Karpas-422 (cell line): Measurements from ENCODE around the gene KCNN1. TPM values are rescaled to one million over a fixed set of nuclear protein-coding genes. Genes with fewer than 3 reads are reported as not detected.

ENCODE experiments used
- DNase-seq: peaks from one replicate; pipeline ENCODE4 v3.0.0-alpha.2; 2015
- H2AFZ ChIP-seq: fragments of 200-600 bp; sonication (generic); 2 replicates; pipeline ENCODE4 v1.6.1; 2014; ENCODE audit warnings: antibody characterized with exemption, low read length, mixed read lengths
- H3K27ac ChIP-seq: fragments of 200-600 bp; sonication (generic); 2 replicates; pipeline ENCODE4 v1.5.1; 2014; ENCODE audit warnings: mild to moderate bottlenecking, low read length, moderate library complexity
- H3K27me3 ChIP-seq: fragments of 200-600 bp; sonication (generic); 2 replicates; pipeline ENCODE4 v1.6.1; 2014; ENCODE audit warnings: low read length, mixed read lengths
- H3K36me3 ChIP-seq: fragments of 200-600 bp; sonication (generic); 2 replicates; pipeline ENCODE4 v1.6.1; 2014; ENCODE audit warnings: low read length, mixed read lengths; ENCODE audit not compliant: insufficient read depth
- H3K4me1 ChIP-seq: fragments of 200-600 bp; sonication (generic); 2 replicates; pipeline ENCODE4 v1.6.1; 2014; ENCODE audit warnings: mild to moderate bottlenecking, low read length, mixed read lengths
- H3K4me2 ChIP-seq: fragments of 200-600 bp; sonication (generic); 2 replicates; pipeline ENCODE4 v1.6.1; 2014; ENCODE audit warnings: low read length, low read depth, mild to moderate bottlenecking; ENCODE audit not compliant: poor library complexity, severe bottlenecking
- H3K4me3 ChIP-seq: fragments of 200-600 bp; sonication (generic); 2 replicates; pipeline ENCODE4 v1.5.1; 2014; ENCODE audit warnings: mild to moderate bottlenecking, antibody characterized with exemption, low read length, mixed read lengths
- H3K79me2 ChIP-seq: fragments of 200-600 bp; sonication (generic); 2 replicates; pipeline ENCODE4 v1.6.1; 2014; ENCODE audit warnings: mild to moderate bottlenecking, low read length, mixed read lengths
- H3K9ac ChIP-seq: fragments of 200-600 bp; sonication (generic); 2 replicates; pipeline ENCODE4 v1.6.0; 2014; ENCODE audit warnings: low read length
- H3K9me2 ChIP-seq: fragments of 200-600 bp; sonication (generic), shearing (Covaris generic); replicated peaks from 2 replicates; pipeline ENCODE4 v1.6.0; 2014; ENCODE audit warnings: mild to moderate bottlenecking, low read length, moderate library complexity; ENCODE audit not compliant: insufficient read depth
- H3K9me3 ChIP-seq: fragments of 300-700, 200-600 bp; sonication (generic); 2 replicates; pipeline ENCODE4 v1.6.1; 2014; ENCODE audit warnings: low read length, mixed read lengths
- H4K20me1 ChIP-seq: fragments of 200-600 bp; sonication (generic); 2 replicates; pipeline ENCODE4 v1.6.1; 2014; ENCODE audit warnings: mild to moderate bottlenecking, antibody characterized with exemption, low read length, low read depth; ENCODE audit not compliant: insufficient read depth
- total RNA-seq: library from RNA; depleted of rRNA; stranded (reverse); fragments of >200 nt; shearing (Covaris generic); gene quantifications from 2 replicates; pipeline ENCODE4 v1.2.3, GENCODE V29; 2014; ENCODE audit warnings: low replicate concordance

The KCNN1 gene
- total RNA-seq, 1 experiment from 2014 or later = not detected

DNA sequence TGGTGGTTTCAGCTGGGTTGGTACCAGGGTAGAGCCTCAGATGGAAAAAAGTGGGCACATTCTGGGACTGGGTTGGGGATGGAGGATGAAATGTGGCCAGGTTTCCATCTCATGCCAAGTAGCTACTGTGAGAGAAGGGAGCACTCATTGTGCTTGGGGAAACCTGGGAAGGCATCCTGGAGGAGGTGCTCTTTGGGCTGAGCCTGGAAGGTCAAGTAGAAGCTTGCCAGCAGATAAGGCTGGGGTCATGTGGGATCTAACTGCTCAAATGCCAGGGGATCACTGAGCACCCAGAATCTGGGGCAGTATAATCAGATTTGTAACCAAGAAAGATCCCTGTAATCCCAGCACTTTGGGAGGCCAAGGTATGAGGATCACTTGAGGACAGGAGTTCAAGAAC is 9.0 kb upstream of the KCNN1 start:
- no peaks in the 10 kb centered on the region for H3K9me3 ChIP-seq
- no peak overlapping the region for H3K4me3 ChIP-seq
- no peaks in the 10 kb centered on the region for H3K27me3 ChIP-seq
- no peaks in the 10 kb centered on the region for H3K79me2 ChIP-seq
- H3K9ac ChIP-seq = no peak overlapping the region
- no peaks in the 10 kb centered on the region for H3K4me1 ChIP-seq
- H3K36me3 ChIP-seq = no peaks in the 10 kb centered on the region
- H3K27ac ChIP-seq = no peak overlapping the region
- no peaks in the 10 kb centered on the region for H4K20me1 ChIP-seq
- no peaks in the 10 kb centered on the region for H3K9me2 ChIP-seq
- no peak overlapping the region for H3K4me2 ChIP-seq
- no peak overlapping the region for H2AFZ ChIP-seq
- no peak for DNase-seq

DNA sequence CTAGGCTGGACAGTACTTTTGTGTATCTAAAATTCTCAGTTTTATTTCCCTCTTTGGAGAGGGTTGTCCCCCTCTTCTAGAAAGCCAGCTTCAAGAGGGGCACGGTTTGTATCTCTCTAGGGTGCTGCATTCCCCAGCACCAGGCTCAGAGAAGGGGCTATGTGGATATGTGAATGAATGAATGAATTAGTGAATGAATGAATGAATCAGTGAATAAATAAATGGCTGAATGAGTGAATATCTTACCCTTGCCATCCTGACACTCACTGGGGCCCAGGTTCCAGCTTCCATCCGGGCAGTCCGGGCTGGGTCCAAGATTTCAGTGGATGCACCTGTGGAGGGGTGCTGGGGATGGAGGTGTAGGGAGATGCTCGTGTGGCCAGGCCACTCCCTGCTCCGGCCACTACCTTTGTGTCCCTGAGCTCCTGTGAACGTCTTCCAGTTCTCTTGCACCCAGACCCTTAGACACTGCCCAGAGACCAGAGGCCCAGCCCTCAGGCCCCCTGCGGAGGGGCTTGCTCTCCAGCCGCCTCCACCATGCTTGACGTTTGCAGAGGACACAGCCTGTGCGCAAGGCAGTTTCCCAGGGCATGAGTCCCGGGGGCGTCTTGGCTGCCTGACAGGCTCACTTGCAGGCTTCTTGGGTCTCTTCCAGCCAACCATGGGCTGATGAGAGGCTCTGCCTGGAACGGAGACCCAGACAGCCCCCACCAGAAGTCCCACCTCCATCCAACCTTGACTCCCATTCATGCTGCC is 2.8 kb upstream of the KCNN1 start:
- Histone ChIP-seq H3K36me3 (no peaks in the 10 kb centered on the region), H3K27ac (no peak overlapping the region), H3K27me3 (no peaks in the 10 kb centered on the region), H3K79me2 (no peaks in the 10 kb centered on the region), H3K4me2 (no peak overlapping the region), H2AFZ (no peak overlapping the region), H4K20me1 (no peaks in the 10 kb centered on the region), H3K9me2 (no peaks in the 10 kb centered on the region), H3K4me1 (no peaks in the 10 kb centered on the region), H3K9me3 (no peaks in the 10 kb centered on the region), H3K4me3 (no peak overlapping the region), H3K9ac (no peak overlapping the region)
- no peak for DNase-seq

DNA sequence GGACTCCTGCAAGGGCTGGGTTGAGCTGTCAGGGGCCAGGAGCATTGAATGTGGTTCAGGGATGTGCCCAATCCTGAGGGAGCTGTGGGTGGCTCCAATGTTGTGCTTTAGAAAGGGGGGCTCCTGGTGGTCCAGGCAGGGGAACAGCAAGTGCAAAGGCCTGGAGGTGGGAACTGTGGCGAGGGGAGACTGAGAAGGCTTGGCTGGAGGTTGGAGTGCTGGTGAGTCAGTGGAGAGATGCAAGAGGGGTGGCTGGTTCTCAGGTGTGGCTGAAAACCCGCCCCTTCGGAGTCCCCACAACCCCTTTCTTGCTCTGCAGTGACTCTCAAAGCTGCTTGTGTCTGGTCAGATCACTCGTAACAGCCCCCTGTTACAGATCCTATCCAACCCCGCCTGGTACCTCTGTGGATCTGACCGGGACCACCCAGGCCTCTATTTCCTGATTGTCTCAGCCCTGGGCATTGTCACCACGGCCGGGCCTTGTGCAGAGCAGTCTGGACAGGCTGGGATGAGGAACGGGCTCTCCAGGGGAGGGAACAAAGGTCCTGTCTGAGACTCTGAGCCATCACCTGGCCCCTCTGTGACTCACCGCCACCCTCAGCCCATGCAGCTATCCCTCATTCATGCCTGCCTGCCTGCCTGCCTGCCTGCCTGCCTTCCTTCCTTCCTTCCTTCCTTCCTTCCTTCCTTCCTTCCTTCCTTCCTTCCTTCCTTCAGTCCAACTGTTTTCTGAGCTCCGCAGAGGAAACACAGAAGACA is 1.4 kb upstream of the KCNN1 start:
- Histone ChIP-seq H3K27ac (no peak overlapping the region), H3K9me3 (no peaks in the 10 kb centered on the region), H3K36me3 (no peaks in the 10 kb centered on the region), H4K20me1 (no peaks in the 10 kb centered on the region), H3K9me2 (no peaks in the 10 kb centered on the region), H3K9ac (no peak overlapping the region), H3K27me3 (no peaks in the 10 kb centered on the region), H2AFZ (no peak overlapping the region), H3K4me2 (no peak overlapping the region), H3K79me2 (no peaks in the 10 kb centered on the region), H3K4me3 (no peak overlapping the region), H3K4me1 (no peaks in the 10 kb centered on the region)
- no peak for DNase-seq

DNA sequence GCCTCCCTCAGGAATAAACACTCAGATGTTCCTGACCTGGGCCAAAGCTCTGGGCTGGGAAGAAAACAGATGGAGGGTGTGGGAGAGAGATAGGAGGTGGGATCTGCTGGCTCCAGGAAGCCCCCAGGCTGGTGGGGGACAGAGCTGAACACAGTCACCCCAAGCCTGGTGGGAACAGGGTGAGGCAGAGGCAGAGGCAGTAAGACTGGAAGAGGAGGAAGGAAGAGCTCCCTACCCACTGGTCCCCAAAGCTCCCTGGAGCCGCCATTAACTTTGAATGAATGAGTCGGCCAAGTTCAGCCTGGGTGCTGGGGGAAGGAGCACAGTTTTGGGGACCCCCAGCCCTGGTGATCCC is 801 bp upstream of the KCNN1 start:
- H2AFZ ChIP-seq = no peak overlapping the region
- H3K9me2 ChIP-seq = no peaks in the 10 kb centered on the region
- no peak overlapping the region for H3K4me2 ChIP-seq
- H3K4me3 ChIP-seq = no peak overlapping the region
- no peaks in the 10 kb centered on the region for H3K36me3 ChIP-seq
- H3K79me2 ChIP-seq = no peaks in the 10 kb centered on the region
- H4K20me1 ChIP-seq = no peaks in the 10 kb centered on the region
- no peak overlapping the region for H3K9ac ChIP-seq
- DNase-seq = no peak
- no peaks in the 10 kb centered on the region for H3K27me3 ChIP-seq
- no peak overlapping the region for H3K27ac ChIP-seq
- H3K9me3 ChIP-seq = no peaks in the 10 kb centered on the region
- no peaks in the 10 kb centered on the region for H3K4me1 ChIP-seq

DNA sequence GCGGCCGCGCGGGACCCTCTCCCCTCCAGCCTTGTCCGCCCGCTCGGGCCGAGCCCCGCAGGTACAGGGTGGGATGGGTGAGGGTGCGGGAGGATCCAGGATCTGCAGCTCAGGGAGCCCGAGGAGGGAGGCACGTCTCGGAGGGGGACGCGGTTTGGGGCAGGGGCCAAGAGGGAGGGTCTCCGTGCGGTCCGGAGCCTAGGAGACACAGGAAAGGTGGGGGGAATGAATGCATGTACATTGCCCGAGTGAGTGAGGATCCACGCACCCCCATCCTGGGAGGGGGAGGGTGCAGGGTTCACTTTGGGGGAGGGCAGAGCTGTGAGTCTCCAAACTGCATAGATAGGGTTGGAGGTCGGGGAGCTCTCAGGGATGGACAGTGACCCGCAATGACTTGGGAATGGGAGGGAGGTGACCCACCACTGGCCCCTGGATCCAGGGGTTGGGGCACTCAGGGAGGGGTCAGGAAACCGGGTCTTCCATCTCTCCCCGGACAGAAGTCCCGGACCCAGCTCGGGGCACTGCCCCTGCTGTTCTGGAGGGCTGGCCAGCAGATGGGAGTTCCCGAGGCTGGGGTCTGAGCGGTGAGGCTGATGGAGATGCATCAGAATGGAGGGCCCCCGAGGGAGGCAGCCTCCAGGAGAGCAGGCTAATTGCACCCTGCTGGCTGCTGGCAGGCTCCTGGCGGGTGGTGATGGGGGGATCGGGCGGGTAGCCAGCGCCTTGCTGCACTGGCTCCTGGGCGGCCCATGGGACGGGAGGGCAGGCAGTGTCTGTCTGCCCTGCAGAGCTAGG is 547 bp downstream of the KCNN1 start:
- Histone ChIP-seq H3K9me2 (no peaks in the 10 kb centered on the region), H3K9me3 (no peaks in the 10 kb centered on the region), H4K20me1 (no peaks in the 10 kb centered on the region), H3K27ac (no peak overlapping the region), H2AFZ (no peak overlapping the region), H3K4me3 (no peak overlapping the region), H3K27me3 (no peaks in the 10 kb centered on the region), H3K4me2 (no peak overlapping the region), H3K79me2 (no peaks in the 10 kb centered on the region), H3K36me3 (no peaks in the 10 kb centered on the region), H3K4me1 (no peaks in the 10 kb centered on the region), H3K9ac (no peak overlapping the region)
- DNase-seq = no peak

DNA sequence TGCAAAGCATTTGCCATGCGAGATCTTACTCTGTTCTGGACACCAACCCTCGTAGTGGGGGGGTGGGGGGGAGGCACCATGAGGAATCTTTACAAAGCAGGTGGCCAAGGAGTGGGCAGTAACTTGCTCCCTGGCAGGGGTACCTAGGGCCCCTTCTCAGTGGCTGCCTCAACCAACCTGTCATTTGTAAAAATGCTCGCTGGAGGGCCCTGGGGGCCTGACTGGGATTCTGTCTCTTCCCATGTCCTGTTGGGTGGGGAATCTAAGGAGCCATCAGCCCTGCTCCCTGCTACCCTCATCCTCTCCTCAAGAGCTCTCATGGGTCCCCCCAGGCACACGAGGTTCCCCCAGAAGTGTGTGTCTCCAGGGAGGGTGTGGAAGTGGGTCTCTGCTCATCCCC is 1.5 kb downstream of the KCNN1 start:
- Histone ChIP-seq H3K27ac (no peak overlapping the region), H3K9ac (no peak overlapping the region), H3K4me2 (no peak overlapping the region), H3K9me2 (no peaks in the 10 kb centered on the region), H4K20me1 (no peaks in the 10 kb centered on the region), H3K4me3 (no peak overlapping the region), H2AFZ (no peak overlapping the region), H3K4me1 (no peaks in the 10 kb centered on the region), H3K27me3 (no peaks in the 10 kb centered on the region), H3K9me3 (no peaks in the 10 kb centered on the region), H3K36me3 (no peaks in the 10 kb centered on the region), H3K79me2 (no peaks in the 10 kb centered on the region)
- DNase-seq = no peak

DNA sequence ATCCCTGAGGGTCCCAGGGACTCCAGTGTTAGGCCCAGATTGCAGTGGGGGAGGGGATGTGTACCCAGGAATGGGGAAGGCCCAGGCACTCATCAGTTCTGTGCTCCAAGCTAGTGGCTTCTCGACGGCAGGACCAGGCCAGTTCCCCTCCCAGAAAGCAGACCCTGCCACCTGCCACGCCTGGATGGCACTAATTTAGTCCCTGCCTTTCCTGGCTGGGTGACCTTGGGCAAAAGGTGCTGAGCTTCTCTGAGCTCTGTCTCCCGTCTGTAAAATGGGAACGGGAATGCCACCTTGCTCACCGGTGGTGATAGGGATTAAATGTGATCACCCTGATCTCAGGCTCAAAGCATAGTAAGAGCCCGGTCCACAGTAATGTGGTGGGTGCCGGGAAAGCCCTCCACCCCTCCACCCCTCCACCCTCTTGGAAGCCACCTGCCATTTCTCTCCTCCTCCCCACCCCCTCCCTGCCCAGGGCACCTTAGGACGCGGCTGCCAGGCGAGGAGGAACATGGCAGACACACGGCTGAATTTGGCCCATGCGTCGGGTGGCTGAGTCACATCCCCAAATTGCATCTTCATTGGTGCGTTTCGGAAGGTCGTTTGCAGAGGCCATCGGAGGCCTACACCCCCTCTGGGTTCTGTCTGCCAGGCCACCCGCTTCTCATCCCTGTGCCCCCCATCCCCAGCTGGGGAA is 2.3 kb downstream of the KCNN1 start:
- Histone ChIP-seq H3K9me2 (no peaks in the 10 kb centered on the region), H3K4me3 (no peak overlapping the region), H4K20me1 (no peaks in the 10 kb centered on the region), H3K79me2 (no peaks in the 10 kb centered on the region), H3K4me2 (no peak overlapping the region), H2AFZ (no peak overlapping the region), H3K9me3 (no peaks in the 10 kb centered on the region), H3K9ac (no peak overlapping the region), H3K36me3 (no peaks in the 10 kb centered on the region), H3K27ac (no peak overlapping the region), H3K4me1 (no peaks in the 10 kb centered on the region), H3K27me3 (no peaks in the 10 kb centered on the region)
- DNase-seq = no peak

DNA sequence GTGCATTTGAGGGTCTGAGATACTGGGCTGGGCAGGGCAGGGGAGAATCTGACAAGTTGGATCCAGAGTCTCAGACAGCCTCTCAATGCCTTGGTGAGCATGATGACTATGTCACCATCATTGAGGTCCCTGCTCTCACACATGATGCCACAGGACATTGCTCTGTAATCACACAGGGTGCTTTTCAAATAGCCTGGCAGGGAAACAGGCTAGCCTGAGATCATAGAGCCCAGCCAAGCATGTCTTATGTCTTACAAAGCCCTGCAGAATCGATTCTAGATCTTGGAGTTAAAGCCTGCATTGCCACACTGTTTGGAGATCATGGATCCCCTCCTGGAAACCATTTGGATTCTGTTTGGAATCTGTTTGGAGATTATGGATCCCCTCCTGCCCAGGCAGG is 5.3 kb downstream of the KCNN1 start:
- no peak overlapping the region for H3K4me3 ChIP-seq
- no peaks in the 10 kb centered on the region for H3K79me2 ChIP-seq
- no peaks in the 10 kb centered on the region for H3K9me3 ChIP-seq
- DNase-seq = no peak
- H3K27ac ChIP-seq = no peak overlapping the region
- no peak overlapping the region for H3K9ac ChIP-seq
- no peaks in the 10 kb centered on the region for H3K36me3 ChIP-seq
- H3K4me2 ChIP-seq = no peak overlapping the region
- no peaks in the 10 kb centered on the region for H3K4me1 ChIP-seq
- no peaks in the 10 kb centered on the region for H4K20me1 ChIP-seq
- H3K9me2 ChIP-seq = no peaks in the 10 kb centered on the region
- no peaks in the 10 kb centered on the region for H3K27me3 ChIP-seq
- H2AFZ ChIP-seq = no peak overlapping the region
